ENCODE data around the gene HRNR. TPM values are rescaled to one million over a fixed set of nuclear protein-coding genes. Genes with fewer than 3 reads are reported as not detected.
"Not testable (repeated sequence)": the region's sequence is repeated elsewhere in the genome, so short reads cannot be mapped to it uniquely, and the experiment has no call there.

HRNR gene
- not detected for total RNA-seq (2021; fragmentation: NEBNext Ultra II Directional; extraction: Animal tissue kit (Norgen Biotek cat#: 25700))
- long read RNA-seq, result 0 reads

GRCh38 chr1:152224093-152224492, at the start of gene HRNR:
HRNR (minus strand) TSS chr1:152224193; CDS start chr1:152223253, 940 bp downstream.
- Mint-ChIP-seq H3K36me3 (ENCODE audit: low read depth) (peaks cover 10% of the 10 kb centered on the region), H3K27ac (no peak within 1 kb of the TSS), H3K9me3 (peaks cover 26% of the 10 kb centered on the region)

GRCh38 chr1:152256394-152256793, 32.4 kb upstream of the HRNR start:
- not testable (repeated sequence) for DNase-seq; H3K4me3 Mint-ChIP-seq; H3K36me3 Mint-ChIP-seq (ENCODE audit: low read depth); H3K4me1 Mint-ChIP-seq (ENCODE audit: low read depth); H3K27ac Mint-ChIP-seq; H3K27me3 Mint-ChIP-seq (ENCODE audit: insufficient read depth)
- H3K9me3 Mint-ChIP-seq, result peaks cover 34% of the 10 kb centered on the region

More at GRCh38 chr1:152224093-152224492, at the start of gene HRNR:
- no peak within 1 kb of the TSS for H3K4me3 Mint-ChIP-seq
- TF ChIP-seq CTCF (IDR thresholded peaks at IDR 0.05), result no peak
- H3K4me1 Mint-ChIP-seq (ENCODE audit: low read depth), result no peaks in the 10 kb centered on the region
- no peaks in the 10 kb centered on the region; the same call in 1 of the 2 replicates for H3K27me3 Mint-ChIP-seq (ENCODE audit: insufficient read depth)
- no peak for DNase-seq

- peaks cover 8% of the 10 kb centered on the region; the same call in 1 of the 2 replicates for H3K9me3 Mint-ChIP-seq
- no peak for TF ChIP-seq CTCF (IDR thresholded peaks at IDR 0.05)
- DNase-seq, result peak; percentile 19
- no peaks in the 10 kb centered on the region for H3K36me3 Mint-ChIP-seq (ENCODE audit: low read depth)
- H3K27me3 Mint-ChIP-seq (ENCODE audit: insufficient read depth), result no peaks in the 10 kb centered on the region
- H3K4me3 Mint-ChIP-seq, result no peak overlapping the region
- no peak overlapping the region for H3K27ac Mint-ChIP-seq
- H3K4me1 Mint-ChIP-seq (ENCODE audit: low read depth), result no peaks in the 10 kb centered on the region
Measured at GRCh38 chr1:152252157-152252556, 28.2 kb upstream of the HRNR start.

GRCh38 chr1:152251391-152251790, 27.4 kb upstream of the HRNR start:
- peaks cover 6% of the 10 kb centered on the region; the same call in 1 of the 2 replicates for H3K9me3 Mint-ChIP-seq
- H3K4me3 Mint-ChIP-seq, result no peak overlapping the region
- no peaks in the 10 kb centered on the region for H3K36me3 Mint-ChIP-seq (ENCODE audit: low read depth)
- TF ChIP-seq CTCF (IDR thresholded peaks at IDR 0.05), result no peak
- no peaks in the 10 kb centered on the region for H3K4me1 Mint-ChIP-seq (ENCODE audit: low read depth)
- H3K27ac Mint-ChIP-seq, result no peak overlapping the region
- H3K27me3 Mint-ChIP-seq (ENCODE audit: insufficient read depth), result no peaks in the 10 kb centered on the region
- no peak for DNase-seq

- no peaks in the 10 kb centered on the region for H3K4me1 Mint-ChIP-seq (ENCODE audit: low read depth)
- H3K4me3 Mint-ChIP-seq, result no peak overlapping the region
- H3K27me3 Mint-ChIP-seq (ENCODE audit: insufficient read depth), result no peaks in the 10 kb centered on the region
- no peak overlapping the region for H3K27ac Mint-ChIP-seq
- TF ChIP-seq CTCF (IDR thresholded peaks at IDR 0.05), result no peak
- no peak for DNase-seq
- no peaks in the 10 kb centered on the region; the same call in 1 of the 2 replicates for H3K9me3 Mint-ChIP-seq
- no peaks in the 10 kb centered on the region; the same call in 1 of the 2 replicates for H3K36me3 Mint-ChIP-seq (ENCODE audit: low read depth)
Measured at GRCh38 chr1:152247316-152247715, 23.3 kb upstream of the HRNR start.

GRCh38 chr1:152244576-152245273, 20.7 kb upstream of the HRNR start:
- Mint-ChIP-seq H3K27ac (no peak overlapping the region), H3K27me3 (ENCODE audit: insufficient read depth) (no peaks in the 10 kb centered on the region), H3K36me3 (ENCODE audit: low read depth) (no peaks in the 10 kb centered on the region; the same call in 1 of the 2 replicates), H3K4me1 (ENCODE audit: low read depth) (no peaks in the 10 kb centered on the region), H3K9me3 (no peaks in the 10 kb centered on the region; the same call in none of the 2 replicates), H3K4me3 (no peak overlapping the region)
- no peak for DNase-seq
- TF ChIP-seq CTCF (IDR thresholded peaks at IDR 0.05), result no peak

Measured in HFFc6 (cell line).